Gastrocnemius medialis (tissue), 4 donors: ENCODE results near the gene ADCY1.

ENCODE experiments used
- POLR2A ChIP-seq, 2 donors: fragments of 450-650 bp; IDR thresholded peaks; one replicate each; pipeline ENCODE4 v1.6.1; 2017; ENCODE audit warnings: antibody characterized with exemption in 2 of 2, mild to moderate bottlenecking in 2 of 2, moderate library complexity in 2 of 2
- TF ChIP-seq, protein P1 (sequence below), 5 experiments: fragments of 450-650 bp in 3 of 5; fragments of 200-600 bp in 2 of 5; sonication (generic) in 2 of 5; IDR thresholded peaks in 4 of 5; conservative IDR thresholded peaks in 1 of 5; 1 replicate in 4 of 5; 2 replicates in 1 of 5; pipeline ENCODE4 v1.5.1; 2016 to 2019; ENCODE audit warnings: antibody characterized with exemption in 5 of 5, mild to moderate bottlenecking in 3 of 5, moderate library complexity in 3 of 5

DNA sequence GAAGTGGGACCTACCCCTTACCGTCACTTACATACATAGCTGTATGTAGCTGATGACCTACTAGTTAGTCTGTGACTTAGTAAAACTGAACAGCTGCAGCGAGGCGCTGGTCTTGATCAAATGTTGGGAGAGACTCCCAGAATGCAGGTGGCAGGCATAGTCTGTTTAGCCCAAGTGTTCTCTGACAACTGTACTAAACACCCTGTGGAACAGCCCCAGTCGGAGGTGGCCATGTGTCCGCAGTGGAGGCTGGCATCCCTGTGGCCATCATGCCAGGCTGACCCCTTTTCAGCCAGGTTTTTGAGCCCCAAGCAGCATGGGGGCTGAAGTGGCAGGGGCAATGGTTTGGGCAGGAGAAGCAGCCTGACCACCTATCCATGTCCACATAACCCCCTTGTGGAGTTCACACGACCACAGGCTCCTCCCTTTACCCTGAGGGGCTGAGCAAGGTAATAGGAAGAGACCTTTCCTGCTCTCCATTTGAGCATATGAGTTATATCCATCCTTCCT lies 7.2 kb downstream of the ADCY1 start:
- TF ChIP-seq, protein P1, sequence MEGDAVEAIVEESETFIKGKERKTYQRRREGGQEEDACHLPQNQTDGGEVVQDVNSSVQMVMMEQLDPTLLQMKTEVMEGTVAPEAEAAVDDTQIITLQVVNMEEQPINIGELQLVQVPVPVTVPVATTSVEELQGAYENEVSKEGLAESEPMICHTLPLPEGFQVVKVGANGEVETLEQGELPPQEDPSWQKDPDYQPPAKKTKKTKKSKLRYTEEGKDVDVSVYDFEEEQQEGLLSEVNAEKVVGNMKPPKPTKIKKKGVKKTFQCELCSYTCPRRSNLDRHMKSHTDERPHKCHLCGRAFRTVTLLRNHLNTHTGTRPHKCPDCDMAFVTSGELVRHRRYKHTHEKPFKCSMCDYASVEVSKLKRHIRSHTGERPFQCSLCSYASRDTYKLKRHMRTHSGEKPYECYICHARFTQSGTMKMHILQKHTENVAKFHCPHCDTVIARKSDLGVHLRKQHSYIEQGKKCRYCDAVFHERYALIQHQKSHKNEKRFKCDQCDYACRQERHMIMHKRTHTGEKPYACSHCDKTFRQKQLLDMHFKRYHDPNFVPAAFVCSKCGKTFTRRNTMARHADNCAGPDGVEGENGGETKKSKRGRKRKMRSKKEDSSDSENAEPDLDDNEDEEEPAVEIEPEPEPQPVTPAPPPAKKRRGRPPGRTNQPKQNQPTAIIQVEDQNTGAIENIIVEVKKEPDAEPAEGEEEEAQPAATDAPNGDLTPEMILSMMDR (IDR thresholded peaks at IDR 0.05 in 4 of 5, conservative IDR thresholded peaks at IDR 0.05 in 1 of 5): no peak
- TF ChIP-seq POLR2A (IDR thresholded peaks at IDR 0.05): no peak
